Prostate gland (tissue), 2 donors: ENCODE measurements around the gene UNC79. TPM values are rescaled to one million over a fixed set of nuclear protein-coding genes. Genes with fewer than 3 reads are reported as not detected.

Source experiments
- DNase-seq: peaks from one replicate; pipeline ENCODE4 v3.0.0-alpha.2; 2019; ENCODE audit warnings: low spot score
- H3K27ac ChIP-seq, 2 donors: fragments of 200-600 bp; sonication (generic); 2 replicates each; pipeline ENCODE4 v1.5.1; 2017 to 2019
- H3K27me3 ChIP-seq: fragments of 200-600 bp; sonication (generic); replicated peaks from 2 replicates; pipeline ENCODE4 v1.5.1; 2019; ENCODE audit not compliant: insufficient read depth
- H3K36me3 ChIP-seq, 2 donors: fragments of 200-600 bp; sonication (generic); 1 replicate in 1 of 2; 2 replicates in 1 of 2; pipeline versions ENCODE4 v1.5.1 to v1.8.1; 2017 to 2019
- H3K4me1 ChIP-seq: fragments of 200-600 bp; sonication (generic); replicated peaks from 2 replicates; pipeline ENCODE4 v1.5.1; 2019
- H3K4me3 ChIP-seq, 2 donors: fragments of 200-600 bp; sonication (generic); 2 replicates each; pipeline ENCODE4 v1.5.1; 2017 to 2019
- H3K9me3 ChIP-seq: fragments of 200-600 bp; sonication (generic); 2 replicates; pipeline ENCODE4 v1.5.1; 2017
- CTCF ChIP-seq, 4 experiments: fragments of 200-600 bp in 2 of 4; fragments of 450-650 bp in 2 of 4; sonication (generic) in 2 of 4; IDR thresholded peaks; 1 replicate in 3 of 4; 2 replicates in 1 of 4; pipeline ENCODE4 v1.5.1; 2016 to 2019; ENCODE audit warnings: antibody characterized with exemption in 4 of 4, mild to moderate bottlenecking in 2 of 4, moderate library complexity in 2 of 4
- POLR2A ChIP-seq: fragments of 450-650 bp; IDR thresholded peaks from one replicate; pipeline ENCODE4 v1.6.1; 2016; ENCODE audit warnings: antibody characterized with exemption, mild to moderate bottlenecking
- POLR2AphosphoS5 ChIP-seq: sonication (generic); formaldehyde crosslinking; IDR thresholded peaks from one replicate; pipeline ENCODE4 v1.6.1; 2017; ENCODE audit warnings: antibody characterized with exemption
- WGBS: methylation state at CpG from one replicate; pipeline ENCODE4 v1.1.5; 2018; 5-methylcytosine and 5-hydroxymethylcytosine counted together
- intact Hi-C: fragments of 100-400 bp; cut with DNase I; formaldehyde crosslinking; loops from one replicate; pipeline ENCODE4 v1.14.2; 2022
- total RNA-seq, 2 donors: library from RNA; depleted of rRNA; stranded (reverse); fragments of >200 nt; gene quantifications; one replicate each; pipeline ENCODE4 v1.1.0, GENCODE V29; 2016

The UNC79 gene
- total RNA-seq, 2 donors from 2014 or later = 0.32 to 1.0 TPM

GRCh38 chr14:93579178-93579577 lies 148.4 kb downstream of the UNC79 start:
- intact Hi-C loops = no loop called here
- H3K4me3 ChIP-seq = no peak overlapping the region
- H3K27me3 ChIP-seq = peaks cover 3% of the 10 kb centered on the region
- no peaks in the 10 kb centered on the region for H3K9me3 ChIP-seq
- no peak for DNase-seq
- no peaks in the 10 kb centered on the region for H3K4me1 ChIP-seq
- TF ChIP-seq POLR2AphosphoS5 (no peak), POLR2A (no peak), CTCF (IDR thresholded peaks at IDR 0.05) (no peak)
- H3K27ac ChIP-seq = no peak overlapping the region
- WGBS = 89% methylated on average over 3 of the region's 3 CpGs
- H3K36me3 ChIP-seq = no peaks in the 10 kb centered on the region

GRCh38 chr14:93582516-93582915 lies 151.8 kb downstream of the UNC79 start:
- Histone ChIP-seq H3K4me3 (no peak overlapping the region), H3K4me1 (no peaks in the 10 kb centered on the region), H3K27me3 (peaks cover 3% of the 10 kb centered on the region), H3K27ac (no peak overlapping the region), H3K9me3 (no peaks in the 10 kb centered on the region), H3K36me3 (no peaks in the 10 kb centered on the region)
- WGBS = 90% methylated on average over 10 of the region's 10 CpGs
- TF ChIP-seq CTCF (IDR thresholded peaks at IDR 0.05) (no peak), POLR2A (no peak), POLR2AphosphoS5 (no peak)
- DNase-seq = no peak
- intact Hi-C loops = no loop called here

- H3K9me3 ChIP-seq = no peaks in the 10 kb centered on the region
- no peak overlapping the region for H3K27ac ChIP-seq
- no peaks in the 10 kb centered on the region for H3K4me1 ChIP-seq
- intact Hi-C loops = no loop called here
- no peaks in the 10 kb centered on the region for H3K27me3 ChIP-seq
- 86% methylated on average over 3 of the region's 3 CpGs for whole genome bisulfite sequencing
- TF ChIP-seq CTCF (IDR thresholded peaks at IDR 0.05) = no peak
- no peak for TF ChIP-seq POLR2A
- TF ChIP-seq POLR2AphosphoS5 = no peak
- H3K4me3 ChIP-seq = no peak overlapping the region
- H3K36me3 ChIP-seq = no peaks in the 10 kb centered on the region
- no peak for DNase-seq
These were observed 156.6 kb downstream of the UNC79 start for GRCh38 chr14:93587330-93587729.

GRCh38 chr14:93591506-93591905 lies 160.8 kb downstream of the UNC79 start:
- H3K27ac ChIP-seq = no peak overlapping the region
- intact Hi-C loops = no loop called here
- H3K9me3 ChIP-seq = no peaks in the 10 kb centered on the region
- H3K4me1 ChIP-seq = no peaks in the 10 kb centered on the region
- DNase-seq = no peak
- WGBS = 75% methylated on average over 10 of the region's 10 CpGs
- H3K36me3 ChIP-seq = no peaks in the 10 kb centered on the region
- TF ChIP-seq CTCF (IDR thresholded peaks at IDR 0.05) (no peak), POLR2AphosphoS5 (no peak), POLR2A (no peak)
- H3K27me3 ChIP-seq = no peaks in the 10 kb centered on the region
- H3K4me3 ChIP-seq = no peak overlapping the region

GRCh38 chr14:93592786-93593185 lies 162.0 kb downstream of the UNC79 start:
- H3K9me3 ChIP-seq = no peaks in the 10 kb centered on the region
- no peaks in the 10 kb centered on the region for H3K36me3 ChIP-seq
- TF ChIP-seq POLR2AphosphoS5 (no peak), CTCF (IDR thresholded peaks at IDR 0.05) (no peak), POLR2A (no peak)
- H3K27me3 ChIP-seq = no peaks in the 10 kb centered on the region
- 50% methylated on average over 3 of the region's 3 CpGs for WGBS
- no peak for DNase-seq
- H3K4me1 ChIP-seq = no peaks in the 10 kb centered on the region
- intact Hi-C loops = no loop called here
- no peak overlapping the region for H3K4me3 ChIP-seq
- no peak overlapping the region for H3K27ac ChIP-seq
